Activated CD8-positive, alpha-beta memory T cell treated with anti-CD3 and anti-CD28 coated beads, Interleukin-2, amount 50 U/mL, for 24 hours (primary cell): ENCODE measurements around the gene C4orf33.

Experiments
- DNase-seq: peaks from one replicate; pipeline ENCODE4 v3.0.0-alpha.2; 2020; ENCODE audit errors: extremely low read depth

C4orf33 gene

GRCh38 chr4:129129143-129129542 is 33.2 kb downstream of the C4orf33 start:
- DNase-seq, result no peak

GRCh38 chr4:129131343-129131742 is 35.4 kb downstream of the C4orf33 start:
- no peak for DNase-seq

GRCh38 chr4:129136433-129136832 is 40.5 kb downstream of the C4orf33 start:
- no peak for DNase-seq

- DNase-seq, result no peak
Measured at GRCh38 chr4:129138810-129139496, 43.0 kb downstream of the C4orf33 start.

- DNase-seq, result no peak
Measured at GRCh38 chr4:129140521-129140920, 44.6 kb downstream of the C4orf33 start.

- DNase-seq, result no peak
Measured at GRCh38 chr4:129143359-129143758, 47.4 kb downstream of the C4orf33 start.

GRCh38 chr4:129144755-129145206 is 48.8 kb downstream of the C4orf33 start:
- no peak for DNase-seq

GRCh38 chr4:129145222-129145730 is 49.3 kb downstream of the C4orf33 start:
- no peak for DNase-seq

GRCh38 chr4:129146639-129147038 is 50.7 kb downstream of the C4orf33 start:
- DNase-seq, result no peak

GRCh38 chr4:129148892-129149291 is 52.9 kb downstream of the C4orf33 start:
- DNase-seq, result no peak

- no peak for DNase-seq
Measured at GRCh38 chr4:129149906-129150305, 54.0 kb downstream of the C4orf33 start.

GRCh38 chr4:129152350-129152749 is 56.4 kb downstream of the C4orf33 start:
- DNase-seq, result no peak

- no peak for DNase-seq
Measured at GRCh38 chr4:129153700-129154099, 57.7 kb downstream of the C4orf33 start.

- no peak for DNase-seq
Measured at GRCh38 chr4:129162450-129162849, 66.5 kb downstream of the C4orf33 start.

- DNase-seq, result no peak
Measured at GRCh38 chr4:129163427-129163826, 67.5 kb downstream of the C4orf33 start.

GRCh38 chr4:129164243-129164642 is 68.3 kb downstream of the C4orf33 start:
- no peak for DNase-seq
